Heart left ventricle (tissue), 16 donors: ENCODE measurements around the gene APOOL. TPM values are rescaled to one million over a fixed set of nuclear protein-coding genes. Genes with fewer than 3 reads are reported as not detected.
"Not testable (repeated sequence)": the region's sequence is repeated elsewhere in the genome, so short reads cannot be mapped to it uniquely, and the experiment has no call there.

ENCODE experiments used
- ATAC-seq, 4 donors: fragments of 200-7000 bp; cut with Tn5 transposase; one replicate each; pipeline ENCODE4 v1.9.1; 2020 to 2022; ENCODE audit warnings: moderate library complexity in 4 of 4, mild to moderate bottlenecking in 3 of 4, moderate number of reproducible peaks in 1 of 4
- DNase-seq, 5 donors: peaks; one replicate each; pipeline ENCODE4 v3.0.0-alpha.2; 2020
- H3K27ac ChIP-seq, 12 donors: fragments of 200-600 bp; sonication (generic) in 4 of 12; one replicate each; pipeline versions ENCODE4 v1.5.0 to v1.8.0; 2016 to 2022; ENCODE audit warnings: mild to moderate bottlenecking in 2 of 12
- H3K27me3 ChIP-seq, 9 donors: fragments of 200-600 bp; sonication (generic) in 2 of 9; one replicate each; pipeline versions ENCODE4 v1.5.1 to v1.8.0; 2016 to 2022; ENCODE audit warnings: mild to moderate bottlenecking in 3 of 9
- H3K36me3 ChIP-seq, 9 donors: fragments of 200-600 bp; sonication (generic) in 2 of 9; one replicate each; pipeline versions ENCODE4 v1.5.0 to v1.8.0; 2018 to 2022; ENCODE audit warnings: mild to moderate bottlenecking in 2 of 9
- H3K4me1 ChIP-seq, 12 donors: fragments of 200-600 bp; sonication (generic) in 4 of 12; one replicate each; pipeline versions ENCODE4 v1.5.0 to v1.8.0; 2016 to 2022; ENCODE audit warnings: mild to moderate bottlenecking in 3 of 12
- H3K4me3 ChIP-seq, 12 donors: fragments of 200-600 bp; sonication (generic) in 4 of 12; one replicate each; pipeline versions ENCODE4 v1.5.0 to v1.8.0; 2017 to 2022; ENCODE audit warnings: mild to moderate bottlenecking in 9 of 12, moderate library complexity in 4 of 12
- H3K9me3 ChIP-seq, 12 donors: fragments of 200-600 bp; sonication (generic) in 4 of 12; one replicate each; pipeline versions ENCODE4 v1.5.0 to v1.8.0; 2016 to 2022; ENCODE audit warnings: mild to moderate bottlenecking in 1 of 12
- POLR2A ChIP-seq, 2 donors: fragments of 450-650 bp; IDR thresholded peaks; one replicate each; pipeline ENCODE4 v1.6.1; 2017; ENCODE audit warnings: antibody characterized with exemption in 2 of 2, mild to moderate bottlenecking in 2 of 2, moderate library complexity in 2 of 2
- WGBS, 4 donors: extraction: QIAGEN DNeasy Blood & Tissue Kit in 2 of 4; methylation state at CpG; one replicate each; pipeline versions ENCODE4 v1.1.5 to v1.1.7; 2013 to 2018; 5-methylcytosine and 5-hydroxymethylcytosine counted together
- intact Hi-C, 10 donors: fragments of 100-400 bp; cut with DNase I; formaldehyde crosslinking; loops; one replicate each; pipeline versions ENCODE4 v1.11.1 to v1.14.2; 2022
- long read RNA-seq, 3 donors: library from polyadenylated mRNA; unstranded; transcript quantifications; one replicate each; pipeline ENCODE4 v2.0.0, GENCODE V29; 2020 to 2021
- polyA plus RNA-seq, 2 donors: library from polyadenylated mRNA; stranded (reverse); fragments of 200-250 nt; gene quantifications; one replicate each; pipeline ENCODE4 v1.2.3, GENCODE V29; 2013
- total RNA-seq, 9 donors: library from RNA; depleted of rRNA in 2 of 9; stranded (reverse); fragments of >200 nt in 2 of 9; fragmentation: NEBNext Ultra II Directional in 3 of 9; extraction: Animal tissue kit (Norgen Biotek cat#: 25700) in 3 of 9; gene quantifications; one replicate each; pipeline versions ENCODE4 v1.1.0 to v1.2.4, GENCODE V29; 2016 to 2023
- TF ChIP-seq, protein P1 (sequence below), 12 donors: fragments of 200-600 bp; sonication (generic) in 4 of 12; IDR thresholded peaks; one replicate each; pipeline versions ENCODE4 v1.5.0 to v1.8.0; 2018 to 2022; ENCODE audit warnings: antibody characterized with exemption in 12 of 12, mild to moderate bottlenecking in 5 of 12
- donor health status: ischemic (EF 13 %, LVEDD 7.1; RV severe dilation, severe dysfunction).
- donor health status: healthy with polysubstance abuse.
- donor health status: DM: no; HTN: yes; CAD: no.
- donor health status: DM: no; HTN: no; CAD: no.
- donor health status: ischemic (EF 25% LVEDD 6.9; RV normal size, moderate dysfunction).
- donor health status: ischemic (EF 25% LVEDD 5.7; RV mildly dilated, moderate dysfunction).
- donor health status: healthy.
- donor health status: DM: yes; HTN: yes; CAD: no.
- donor health status: ischemic (EF 35%, LVEDD 5.7; RV mildly dilated, moderate dysfunction).
- donor health status: nonischemic (EF 11% LVEDD 7.7; RV severe dilation, severe dysfunction).
- donor health status: DM: yes; HTN: yes; CAD: no.
- donor health status: PGD.
- donor health status: ischemic (EF 29% LVEDD 5.4; RV normal size, mild dysfunction).
- donor health status: nonischemic (EF 23%, LVEDD 6.1; RV moderate dilation, normal function).

The APOOL gene, protein sequence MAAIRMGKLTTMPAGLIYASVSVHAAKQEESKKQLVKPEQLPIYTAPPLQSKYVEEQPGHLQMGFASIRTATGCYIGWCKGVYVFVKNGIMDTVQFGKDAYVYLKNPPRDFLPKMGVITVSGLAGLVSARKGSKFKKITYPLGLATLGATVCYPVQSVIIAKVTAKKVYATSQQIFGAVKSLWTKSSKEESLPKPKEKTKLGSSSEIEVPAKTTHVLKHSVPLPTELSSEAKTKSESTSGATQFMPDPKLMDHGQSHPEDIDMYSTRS
- total RNA-seq, result 10 to 100 TPM; 28.0 to 63.0 (median 50.2) TPM
- 10 to 100 TPM in 1 of 2 donors, 1 to 10 TPM in 1; 5.7 to 30.3 TPM for polyA plus RNA-seq
- long read RNA-seq, donor 1, partial matches to known transcripts, result 0 of 9 reads
- long read RNA-seq, donor 1, other reads (novel, unspliced or antisense), result 7 of 9 reads
- long read RNA-seq, donor 2, partial matches to known transcripts, result 2 of 12 reads
- long read RNA-seq, donor 2, other reads (novel, unspliced or antisense), result 8 of 12 reads
- long read RNA-seq, donor 3, partial matches to known transcripts, result 0 of 6 reads
- long read RNA-seq, donor 3, other reads (novel, unspliced or antisense), result 5 of 6 reads

DNA sequence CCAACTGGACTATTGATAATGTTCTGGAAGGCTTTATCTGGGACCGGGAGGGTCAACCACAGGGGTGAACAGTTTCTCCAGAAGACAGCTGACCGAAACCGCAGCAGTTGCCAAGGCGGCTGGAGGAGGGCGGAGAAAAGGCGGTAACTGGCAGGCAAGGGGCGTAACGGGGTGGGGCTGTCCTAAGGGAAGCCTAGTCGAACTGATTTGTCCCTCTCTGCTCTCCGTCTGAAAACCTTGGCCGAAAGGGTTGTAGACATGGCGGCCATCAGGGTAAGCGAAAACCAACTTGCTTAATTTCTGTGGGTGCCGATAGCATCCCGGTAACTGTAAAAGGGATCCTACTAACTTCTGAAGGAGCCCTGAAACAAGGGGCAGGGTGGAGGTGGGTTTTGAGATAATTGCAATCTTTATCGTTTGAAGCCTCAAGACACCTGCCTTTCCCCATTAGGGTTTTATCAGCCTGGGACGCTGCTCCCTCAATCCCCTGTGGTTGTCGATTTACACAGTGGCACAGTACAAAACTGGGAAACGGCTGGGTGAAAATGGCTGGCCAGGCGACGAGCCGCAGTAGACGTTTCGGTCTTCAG is at the start of gene APOOL:
APOOL (plus strand) TSS at position 223 of the 590 bp plus-strand sequence; CDS start at position 259, 36 bp downstream.
- ATAC-seq, result peak; percentile 99 to 100 (median 100)
- peak within 1 kb of the TSS in 11 of 12 donors; percentile 23 to 74 (median 54) for H3K27ac ChIP-seq
- no peaks in the 10 kb centered on the region for H3K9me3 ChIP-seq
- no peaks in the 10 kb centered on the region for H3K36me3 ChIP-seq
- DNase-seq, result peak; percentile 86 to 90 (median 89)
- H3K4me1 ChIP-seq, result peaks cover 0 to 8% (median 0%) of the 10 kb centered on the region in 12 donors
- TF ChIP-seq, protein P1, sequence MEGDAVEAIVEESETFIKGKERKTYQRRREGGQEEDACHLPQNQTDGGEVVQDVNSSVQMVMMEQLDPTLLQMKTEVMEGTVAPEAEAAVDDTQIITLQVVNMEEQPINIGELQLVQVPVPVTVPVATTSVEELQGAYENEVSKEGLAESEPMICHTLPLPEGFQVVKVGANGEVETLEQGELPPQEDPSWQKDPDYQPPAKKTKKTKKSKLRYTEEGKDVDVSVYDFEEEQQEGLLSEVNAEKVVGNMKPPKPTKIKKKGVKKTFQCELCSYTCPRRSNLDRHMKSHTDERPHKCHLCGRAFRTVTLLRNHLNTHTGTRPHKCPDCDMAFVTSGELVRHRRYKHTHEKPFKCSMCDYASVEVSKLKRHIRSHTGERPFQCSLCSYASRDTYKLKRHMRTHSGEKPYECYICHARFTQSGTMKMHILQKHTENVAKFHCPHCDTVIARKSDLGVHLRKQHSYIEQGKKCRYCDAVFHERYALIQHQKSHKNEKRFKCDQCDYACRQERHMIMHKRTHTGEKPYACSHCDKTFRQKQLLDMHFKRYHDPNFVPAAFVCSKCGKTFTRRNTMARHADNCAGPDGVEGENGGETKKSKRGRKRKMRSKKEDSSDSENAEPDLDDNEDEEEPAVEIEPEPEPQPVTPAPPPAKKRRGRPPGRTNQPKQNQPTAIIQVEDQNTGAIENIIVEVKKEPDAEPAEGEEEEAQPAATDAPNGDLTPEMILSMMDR (IDR thresholded peaks at IDR 0.05), result no peak
- no peak for TF ChIP-seq POLR2A (IDR thresholded peaks at IDR 0.05)
- intact Hi-C loops, result no loop called here
- peak within 1 kb of the TSS; percentile 40 to 92 (median 68) for H3K4me3 ChIP-seq
- 0 to 54% (median 23%) methylated on average over 21 to 24 of the region's 24 CpGs for WGBS, 4 donors
- peaks cover 0 to 4% (median 0%) of the 10 kb centered on the region in 9 donors for H3K27me3 ChIP-seq

DNA sequence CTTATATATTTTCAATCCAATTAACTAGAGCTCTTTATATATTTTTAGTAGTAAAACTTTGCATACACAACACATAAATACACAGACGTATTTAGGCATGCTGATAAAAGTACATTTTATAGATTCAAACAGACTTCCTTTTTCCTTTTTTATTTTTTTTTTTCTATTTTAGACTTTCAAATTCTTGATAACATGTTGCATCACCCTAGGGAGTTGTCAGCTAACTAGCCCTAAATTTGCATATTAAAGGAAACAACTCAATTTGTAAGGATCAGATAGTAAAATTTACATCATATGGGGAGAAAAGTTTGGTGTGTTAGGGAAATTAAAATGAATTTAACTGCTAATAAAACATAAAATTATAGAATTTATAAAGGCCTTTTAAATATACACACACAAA is 47.4 kb upstream of the APOOL start:
- DNase-seq (no peak), ATAC-seq (no peak)
- Histone ChIP-seq H3K27ac (no peak overlapping the region), H3K4me3 (no peak overlapping the region), H3K4me1 (no peaks in the 10 kb centered on the region), H3K36me3 (no peaks in the 10 kb centered on the region), H3K9me3 (no peaks in the 10 kb centered on the region), H3K27me3 (no peaks in the 10 kb centered on the region)
- intact Hi-C loops, result no loop called here
- 35 to 53% (median 46%) methylated on average over 1 of the region's 1 CpG for WGBS, 4 donors
- TF ChIP-seq, protein P1 (IDR thresholded peaks at IDR 0.05), result no peak
- TF ChIP-seq POLR2A (IDR thresholded peaks at IDR 0.05), result no peak

DNA sequence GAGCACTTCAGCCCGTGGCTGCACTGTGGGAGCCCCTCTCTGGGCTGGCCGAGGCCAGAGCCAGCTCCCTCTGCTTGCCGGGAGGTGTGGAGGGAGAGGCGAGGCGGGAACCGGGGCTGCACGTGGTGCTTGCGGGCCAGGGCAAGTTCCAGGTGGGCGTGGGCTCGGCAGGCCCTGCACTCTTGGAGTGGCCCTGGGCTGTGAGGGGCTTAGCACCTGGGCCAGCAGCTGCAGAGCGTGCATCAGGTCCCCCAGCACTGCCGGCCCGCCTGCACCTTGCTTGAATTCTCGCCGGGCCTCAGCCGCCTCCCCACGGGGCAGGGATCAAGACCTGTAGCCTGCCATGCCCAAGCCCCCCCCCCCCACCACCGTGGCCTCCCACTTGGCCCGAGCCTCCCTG is 28.9 kb upstream of the APOOL start:
- Histone ChIP-seq H3K4me3 (no peak overlapping the region), H3K27ac (no peak overlapping the region), H3K4me1 (no peaks in the 10 kb centered on the region), H3K9me3 (no peaks in the 10 kb centered on the region), H3K36me3 (no peaks in the 10 kb centered on the region), H3K27me3 (peaks cover 0 to 7% (median 0%) of the 10 kb centered on the region in 9 donors)
- TF ChIP-seq, protein P1 (IDR thresholded peaks at IDR 0.05), result no peak
- TF ChIP-seq POLR2A (IDR thresholded peaks at IDR 0.05), result no peak
- ATAC-seq, result no peak
- intact Hi-C loops, result no loop called here
- DNase-seq, result no peak
- WGBS, 4 donors, result 80 to 88% (median 83%) methylated on average over 11 to 19 of the region's 19 CpGs

DNA sequence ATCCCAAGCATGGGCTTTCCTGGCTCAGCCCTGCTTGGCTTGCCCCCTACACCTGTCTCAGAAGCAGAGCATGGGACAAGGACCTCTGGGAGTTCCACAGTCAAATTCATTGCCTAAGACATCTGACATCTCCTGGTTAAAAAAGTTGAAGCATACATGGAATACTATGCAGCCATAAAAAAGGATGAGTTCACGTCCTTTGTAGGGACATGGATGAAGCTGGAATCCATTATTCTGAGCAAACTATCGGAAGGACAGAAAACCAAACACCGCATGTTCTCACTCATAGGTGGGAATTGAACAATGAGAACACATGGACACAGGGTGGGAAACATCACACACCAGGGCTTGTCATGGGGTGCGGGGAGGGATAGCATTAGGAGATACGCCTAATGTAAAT is 11.9 kb upstream of the APOOL start:
- DNase-seq, ATAC-seq, H3K4me3 ChIP-seq, H3K4me1 ChIP-seq, H3K36me3 ChIP-seq, H3K27ac ChIP-seq, H3K27me3 ChIP-seq, intact Hi-C loops, H3K9me3 ChIP-seq: not testable (repeated sequence)
- WGBS, 4 donors, result 91 to 97% (median 92%) methylated on average over 5 of the region's 5 CpGs
